Renal cortical epithelial cell (primary cell): ENCODE data around the gene E2F3. TPM values are rescaled to one million over a fixed set of nuclear protein-coding genes. Genes with fewer than 3 reads are reported as not detected.
A peak's percentile ranks its signal among the peaks of the same experiment; 100 is the strongest.

Experiments used
- DNase-seq: peaks from one replicate; pipeline ENCODE4 v3.0.0-alpha.2; 2011; ENCODE audit warnings: low read depth
- total RNA-seq: library from RNA; depleted of rRNA; stranded (reverse); fragments of >200 nt; gene quantifications from 2 replicates; pipeline ENCODE4 v1.2.3, GENCODE V29; 2014

The E2F3 gene
- total RNA-seq, 1 donor from 2014 or later, result 17.3 TPM

DNA sequence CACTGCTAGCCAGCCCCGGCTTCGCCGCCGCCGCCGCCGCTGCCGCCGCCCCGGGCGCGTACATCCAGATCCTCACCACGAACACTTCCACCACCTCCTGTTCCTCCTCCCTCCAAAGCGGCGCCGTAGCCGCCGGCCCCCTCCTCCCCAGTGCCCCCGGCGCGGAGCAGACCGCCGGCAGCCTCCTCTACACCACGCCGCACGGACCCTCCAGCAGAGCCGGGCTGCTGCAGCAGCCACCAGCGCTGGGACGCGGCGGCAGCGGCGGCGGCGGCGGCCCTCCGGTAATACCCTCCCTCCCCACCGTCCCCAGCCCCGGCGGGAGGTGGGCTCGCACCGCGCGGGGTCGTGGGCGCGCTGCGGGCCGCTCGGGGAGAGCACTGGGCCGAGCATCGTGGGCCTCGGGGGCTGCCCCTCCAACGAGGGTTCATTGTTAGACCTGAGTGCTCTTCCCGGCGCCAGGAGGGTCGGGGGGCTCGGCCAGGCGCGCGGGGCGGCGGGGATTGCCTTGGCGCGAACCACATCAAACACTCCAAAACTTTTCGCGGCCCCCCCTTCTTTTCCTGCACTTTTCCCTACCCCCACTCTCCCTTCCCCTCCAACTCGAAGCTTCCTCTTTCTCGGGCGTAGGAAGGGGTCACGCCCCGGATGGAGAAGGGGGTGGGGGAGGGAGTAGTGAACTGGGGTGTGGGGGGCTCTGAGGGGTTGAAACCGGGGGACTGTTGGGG lies 827 bp downstream of the E2F3 start:
- no peak for DNase-seq

DNA sequence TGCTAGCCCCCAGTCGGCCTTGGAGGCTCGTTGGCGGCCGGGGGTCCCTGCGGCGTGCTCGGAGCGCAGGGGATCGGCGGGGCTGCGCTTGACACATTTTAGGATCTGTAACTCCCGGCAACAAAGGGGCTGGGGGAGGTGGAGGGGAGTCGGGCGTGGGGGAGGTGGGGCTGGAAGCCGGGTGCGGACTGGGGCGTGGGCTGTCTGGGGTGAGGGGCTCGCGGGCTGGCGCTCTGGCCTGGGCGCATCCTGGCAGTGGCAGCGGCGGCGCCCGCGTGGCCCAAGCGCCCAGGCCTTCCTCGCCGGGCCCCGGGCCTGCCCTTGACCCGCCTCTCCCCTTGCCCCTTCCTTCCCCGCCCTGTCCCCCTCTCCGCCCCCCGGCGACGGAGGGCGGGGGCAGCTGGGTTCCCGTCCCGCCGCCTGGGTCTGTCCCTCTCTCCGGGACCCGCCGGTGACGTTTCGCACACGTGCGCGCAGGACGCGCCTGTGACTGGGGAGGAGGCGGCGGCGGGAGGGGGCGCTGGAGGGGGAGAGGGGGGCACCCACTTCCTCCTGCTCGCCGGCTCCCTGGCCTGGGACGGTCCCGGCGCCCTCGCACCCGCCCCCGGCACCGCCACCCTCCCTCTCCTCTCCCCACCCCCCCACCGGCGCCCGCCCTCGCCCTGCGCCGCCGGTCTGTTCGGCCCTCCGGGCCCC lies 1.5 kb downstream of the E2F3 start:
- DNase-seq, result peak; percentile 46

DNA sequence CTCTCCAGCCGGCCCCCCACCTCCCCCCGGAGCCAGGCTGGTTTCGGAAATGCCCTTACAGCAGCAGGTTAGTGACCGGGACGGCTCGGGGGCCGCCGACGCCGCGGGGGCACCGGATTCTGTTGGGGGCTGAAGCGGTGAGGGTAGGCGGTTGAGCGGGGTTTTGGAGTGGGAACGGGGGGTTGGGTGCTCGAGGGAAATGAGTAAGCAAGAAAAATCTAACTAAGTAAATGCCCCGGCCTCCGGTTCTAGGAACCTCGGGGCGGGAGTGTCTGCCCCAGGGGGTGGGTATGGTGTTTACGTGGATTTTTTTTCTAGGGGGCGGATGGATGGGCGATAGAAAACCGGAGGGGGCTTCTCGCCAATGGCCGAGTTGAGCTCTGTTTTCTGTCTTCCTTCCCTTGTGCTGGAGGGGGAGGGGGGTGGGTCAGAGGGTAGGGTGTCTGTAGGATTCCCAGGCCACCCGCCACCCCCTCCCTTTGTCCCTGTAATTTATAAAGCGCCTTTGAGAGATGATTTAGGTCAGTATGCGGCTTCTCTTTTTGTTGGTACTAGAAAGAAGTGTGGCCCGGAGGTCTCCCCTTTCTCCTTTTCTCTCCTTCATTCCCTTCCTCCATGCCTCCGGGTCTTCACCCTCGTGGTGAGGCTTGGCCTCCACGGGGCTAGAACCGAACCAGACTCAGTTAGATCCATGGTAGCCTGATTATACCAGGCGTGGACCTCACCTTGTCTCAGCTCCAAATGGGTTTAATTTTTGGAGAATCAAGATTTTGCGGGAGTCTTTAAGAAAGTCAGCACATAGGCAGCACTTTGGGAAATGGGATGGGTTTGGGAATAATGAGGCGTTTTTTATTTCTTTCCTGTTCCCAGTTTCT lies 2.3 kb downstream of the E2F3 start:
- no peak for DNase-seq

DNA sequence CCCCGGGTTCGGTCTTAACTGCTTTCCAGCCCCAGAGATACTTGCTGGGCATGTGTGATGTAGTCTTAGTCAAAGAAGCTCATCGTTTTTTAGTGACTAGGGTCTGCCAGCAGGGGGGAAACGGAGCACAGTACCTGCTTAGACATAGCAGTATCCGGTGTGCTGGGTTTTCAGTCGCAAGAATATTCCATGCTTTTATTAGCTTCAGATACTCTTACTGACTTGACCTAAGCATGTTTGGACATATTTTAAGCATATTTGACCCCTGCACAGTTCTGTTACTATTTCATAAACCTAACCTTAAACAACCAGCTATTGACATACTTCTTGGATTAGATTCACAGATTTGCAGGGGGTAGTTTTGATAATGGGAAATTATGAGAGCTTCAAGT lies 3.0 kb downstream of the E2F3 start:
- peak; percentile 78 for DNase-seq

DNA sequence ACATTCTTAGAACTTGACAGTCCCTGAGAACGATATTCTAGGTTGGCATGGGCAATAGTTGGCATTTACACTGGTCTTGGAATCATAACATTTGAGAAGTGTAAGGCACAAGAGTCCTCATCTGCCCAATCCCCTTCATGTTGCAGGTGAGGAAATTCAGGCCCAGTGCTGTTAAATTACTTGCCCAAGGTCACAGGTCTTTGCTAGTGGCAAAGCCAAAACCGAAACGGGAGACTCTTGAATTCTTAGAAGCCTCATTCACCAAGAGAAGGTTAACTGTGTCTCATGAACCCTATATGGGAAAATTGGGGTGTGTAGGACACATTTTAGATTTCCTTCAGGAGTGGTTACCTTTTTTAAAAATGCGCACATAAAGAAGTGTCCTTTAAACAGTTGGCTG lies 7.2 kb downstream of the E2F3 start:
- DNase-seq, result no peak

DNA sequence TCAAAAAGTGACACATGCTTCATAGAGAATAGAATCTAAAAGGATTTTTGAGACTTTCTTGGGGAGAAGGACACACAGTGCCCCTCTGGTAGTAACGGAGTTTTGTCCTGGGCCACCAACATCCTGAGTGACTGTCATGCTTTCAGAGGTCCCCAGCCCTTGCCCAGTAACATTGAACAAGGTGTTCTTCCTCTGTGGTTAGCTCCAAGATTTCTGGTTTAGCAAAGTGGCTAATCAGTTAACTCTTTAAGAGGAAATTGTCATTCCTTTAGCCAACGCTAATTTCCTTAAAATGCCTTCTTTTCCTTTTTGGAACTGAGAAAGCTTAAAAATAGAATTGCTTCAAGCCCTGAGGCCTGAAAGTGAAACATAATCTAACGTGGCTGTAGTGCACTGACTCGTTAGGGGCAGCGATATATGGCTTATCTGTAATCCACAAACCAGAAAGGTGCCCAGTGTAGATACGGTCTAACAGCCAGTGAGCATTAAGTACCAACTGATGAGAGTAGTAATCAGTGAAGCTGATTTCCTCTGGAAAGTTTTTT lies 7.8 kb downstream of the E2F3 start:
- no peak for DNase-seq

DNA sequence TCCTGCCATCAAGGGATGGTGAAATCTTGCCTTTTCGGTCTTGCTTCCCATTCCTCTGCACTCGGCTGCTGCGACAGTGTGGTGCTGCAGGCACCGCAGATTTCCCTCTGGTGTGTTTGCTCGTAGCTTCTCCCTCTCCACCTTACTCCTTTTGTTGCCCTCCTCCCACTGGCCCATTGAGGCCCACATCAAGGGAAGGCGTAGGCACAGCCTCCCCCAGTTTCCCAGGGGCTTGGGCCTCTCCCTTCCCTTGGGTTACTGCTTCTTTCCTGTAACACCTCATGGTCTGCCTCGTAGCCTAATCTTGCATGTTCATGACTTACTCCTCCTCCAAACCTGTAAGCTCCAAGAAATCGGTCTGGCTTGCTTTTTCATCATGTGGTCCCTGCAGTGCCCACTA lies 9.9 kb downstream of the E2F3 start:
- no peak for DNase-seq

DNA sequence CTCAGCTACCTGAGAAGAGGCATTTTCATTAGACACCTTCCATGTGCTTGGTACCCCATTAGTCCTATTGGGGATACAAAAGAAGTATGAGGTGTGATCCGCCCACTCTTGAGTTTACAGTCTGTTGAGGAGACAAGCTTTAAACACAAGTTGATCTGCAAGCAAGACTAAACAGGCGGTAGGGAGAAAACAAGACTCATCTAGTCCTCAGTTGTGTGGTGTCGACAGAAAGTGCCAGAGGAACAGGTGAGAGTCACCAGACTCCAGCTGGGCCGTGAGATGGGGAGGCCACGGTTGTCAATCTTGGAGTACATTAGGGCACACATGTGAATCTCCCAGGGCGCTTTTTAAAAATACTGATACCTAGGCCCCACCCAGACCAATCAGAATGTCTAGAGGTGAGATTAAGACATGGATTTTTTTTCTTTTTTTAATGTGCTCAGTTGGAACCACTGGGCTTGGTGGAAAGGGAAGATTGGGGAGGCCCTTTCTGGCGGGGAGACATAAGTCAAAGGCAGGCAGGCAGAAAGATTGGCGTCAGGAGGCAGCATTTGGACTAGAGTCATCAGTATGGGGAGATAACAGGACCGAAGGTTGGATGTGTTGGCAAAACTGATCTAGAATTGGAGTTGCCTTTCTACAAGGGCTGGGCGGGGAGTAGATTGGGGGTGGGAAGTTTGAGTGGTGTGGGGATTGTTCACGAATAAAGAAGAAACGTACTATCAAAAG lies 10.4 kb downstream of the E2F3 start:
- no peak for DNase-seq

DNA sequence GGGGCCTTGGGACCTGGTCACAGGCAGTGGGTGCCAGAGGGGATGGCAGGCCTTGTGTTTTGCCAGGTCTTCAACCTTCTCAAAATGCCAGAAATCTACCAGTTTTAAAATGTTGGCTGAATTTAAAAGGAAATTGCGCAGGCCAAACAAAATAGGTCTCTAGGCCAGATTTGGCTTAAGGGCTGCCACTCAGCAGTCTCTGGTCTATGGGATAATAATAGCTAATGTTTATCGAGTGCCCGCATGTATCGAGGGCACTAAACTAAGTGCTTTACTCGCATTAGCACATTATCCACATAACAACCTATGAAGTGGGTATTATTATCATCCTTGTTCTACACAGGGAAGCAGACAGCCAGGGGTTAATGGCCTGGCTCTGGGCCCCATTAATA lies 11.0 kb downstream of the E2F3 start:
- no peak for DNase-seq

DNA sequence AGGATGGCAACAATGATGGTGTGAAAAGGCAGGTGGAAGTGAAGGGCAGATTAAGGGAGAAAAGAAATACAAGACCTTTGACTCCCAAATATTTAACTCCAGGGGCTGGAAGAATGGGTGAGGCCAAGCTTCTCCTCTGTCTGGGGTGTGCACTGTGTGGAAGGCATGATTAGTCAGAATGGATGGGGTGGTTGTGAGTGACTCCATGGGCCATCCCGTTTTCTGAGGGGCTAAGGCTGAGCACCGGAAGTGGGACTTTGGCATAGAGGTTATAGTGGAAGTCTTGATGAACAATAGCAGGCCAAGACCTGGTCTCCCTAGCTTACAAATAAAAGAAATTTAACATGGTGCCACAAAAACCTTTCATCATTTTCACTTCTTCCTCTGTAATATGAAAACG lies 12.1 kb downstream of the E2F3 start:
- no peak for DNase-seq

DNA sequence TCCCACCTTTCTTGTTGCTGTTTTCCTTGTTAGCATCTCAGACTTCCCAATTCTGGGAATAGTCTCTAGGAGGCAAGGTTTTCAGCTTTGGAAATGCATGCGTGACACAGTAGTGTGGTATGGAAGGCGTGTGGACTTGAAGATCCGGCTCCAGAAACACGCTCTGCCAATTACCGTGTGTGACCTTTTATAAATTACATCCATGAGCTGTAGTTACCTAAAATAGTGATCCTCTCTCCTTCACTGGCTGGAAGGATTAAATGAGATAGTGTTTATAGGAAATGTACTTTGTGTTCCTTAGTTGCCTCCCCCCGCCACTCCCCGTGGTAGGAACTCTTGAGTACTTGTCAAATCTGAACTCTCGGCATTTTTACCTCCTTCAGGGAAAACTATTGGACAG lies 13.0 kb downstream of the E2F3 start:
- DNase-seq, result no peak

DNA sequence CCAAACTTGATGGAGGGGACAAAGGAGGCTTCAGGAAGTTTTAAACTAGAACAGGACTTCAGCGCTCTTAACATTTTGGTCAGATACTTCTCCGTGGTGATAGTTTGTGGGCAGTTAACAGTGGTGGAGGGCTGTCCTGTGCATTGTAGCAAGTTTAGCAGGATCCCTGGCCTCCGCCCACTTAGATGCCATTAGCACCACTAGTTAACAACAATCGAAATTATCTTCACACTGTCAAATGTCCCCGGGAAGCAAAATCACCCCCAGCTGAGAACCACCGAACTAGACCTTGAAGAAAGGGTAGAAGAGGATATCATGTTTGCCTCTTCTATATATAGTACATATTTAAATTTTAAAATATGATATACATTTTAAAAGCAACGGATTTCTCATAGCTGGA lies 13.6 kb downstream of the E2F3 start:
- DNase-seq, result no peak

DNA sequence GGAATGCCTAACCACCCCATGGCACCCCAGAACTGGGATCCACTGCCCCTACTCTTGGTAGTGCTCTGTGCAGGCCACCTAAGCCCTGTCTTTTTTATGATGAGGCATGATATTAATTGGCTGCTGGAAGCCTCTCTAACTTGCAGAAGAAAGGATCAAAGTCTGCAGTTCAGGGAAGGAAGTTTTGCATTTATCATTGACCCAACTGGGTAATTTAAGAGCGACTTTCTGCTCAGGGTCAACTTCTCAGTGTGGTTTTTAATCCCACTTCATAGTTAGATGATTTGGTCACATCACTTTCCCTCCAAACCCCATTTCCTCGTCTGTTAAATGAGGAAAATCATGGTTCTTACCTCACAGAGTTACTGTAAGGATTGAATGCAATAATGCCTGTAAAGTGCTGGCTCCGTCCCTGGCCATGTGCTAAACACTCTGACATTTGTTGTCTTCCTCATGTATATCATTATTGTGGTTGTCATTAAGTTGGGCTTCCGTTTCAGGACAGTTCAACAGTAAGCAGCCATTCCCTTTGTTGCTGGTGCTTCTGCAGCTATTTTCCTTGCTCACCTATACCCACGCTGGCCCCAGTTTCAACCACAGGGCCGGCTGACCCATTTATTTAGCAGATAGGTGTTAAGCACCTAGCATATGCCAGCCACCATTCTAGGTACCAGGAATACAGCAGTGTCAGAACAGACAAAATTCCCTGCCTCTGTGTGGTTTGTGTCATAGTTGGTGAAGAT lies 14.2 kb downstream of the E2F3 start:
- DNase-seq, result no peak

DNA sequence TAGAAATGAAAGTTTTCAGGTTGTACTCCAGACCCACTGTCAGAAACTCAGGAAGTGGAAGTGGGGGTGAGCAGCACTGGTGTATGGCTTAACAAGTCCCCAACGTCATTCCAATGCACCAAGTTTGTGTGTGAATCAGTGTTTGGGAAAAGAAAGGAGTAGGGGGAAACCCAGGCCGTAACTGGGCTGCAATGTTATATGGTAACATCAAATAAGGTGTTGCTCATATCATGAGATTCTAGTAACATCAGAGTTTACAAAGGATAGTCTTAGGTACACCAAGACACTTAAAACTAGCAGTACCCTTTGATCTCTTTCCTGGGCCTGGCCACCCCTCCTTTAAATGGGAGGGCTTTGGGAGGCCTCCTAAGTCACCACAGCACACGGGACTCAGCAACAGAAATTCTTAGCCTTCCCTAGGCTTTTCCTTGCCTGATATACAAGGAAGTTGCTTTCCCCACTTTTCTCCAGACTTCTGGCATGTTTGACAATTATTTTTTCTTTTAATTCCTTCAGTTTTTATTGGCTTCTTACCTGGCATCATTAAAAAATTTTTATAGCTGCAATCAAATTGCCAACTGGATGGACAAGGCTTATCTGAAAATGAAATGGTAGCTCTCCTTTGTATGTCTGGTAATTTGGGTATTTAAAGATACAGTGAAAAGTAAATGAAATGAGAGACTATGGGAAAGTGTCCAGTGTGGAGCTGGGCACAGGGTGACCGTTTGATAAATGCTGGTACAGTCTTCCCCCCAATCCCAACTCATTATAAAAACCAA lies 15.1 kb downstream of the E2F3 start:
- DNase-seq, result no peak

DNA sequence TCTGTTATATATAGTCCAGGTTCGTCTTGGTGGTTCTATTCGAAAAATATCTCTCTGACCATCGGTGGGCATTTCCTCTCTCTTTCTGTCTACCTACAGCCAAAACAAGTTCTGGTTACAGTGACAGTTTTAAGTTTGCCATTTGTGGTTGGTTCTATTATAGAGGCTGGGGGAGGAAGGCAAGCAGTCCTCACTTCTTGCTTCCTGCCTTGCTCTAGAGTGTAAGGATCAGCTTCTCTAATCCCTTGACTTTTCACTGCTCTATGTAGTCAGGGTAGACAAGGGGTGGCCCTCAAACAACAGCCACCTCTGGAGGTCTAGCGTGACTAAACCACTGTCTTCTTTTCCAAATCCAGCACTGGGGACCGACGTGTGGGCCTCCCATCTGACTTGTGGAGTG lies 16.1 kb downstream of the E2F3 start:
- no peak for DNase-seq

DNA sequence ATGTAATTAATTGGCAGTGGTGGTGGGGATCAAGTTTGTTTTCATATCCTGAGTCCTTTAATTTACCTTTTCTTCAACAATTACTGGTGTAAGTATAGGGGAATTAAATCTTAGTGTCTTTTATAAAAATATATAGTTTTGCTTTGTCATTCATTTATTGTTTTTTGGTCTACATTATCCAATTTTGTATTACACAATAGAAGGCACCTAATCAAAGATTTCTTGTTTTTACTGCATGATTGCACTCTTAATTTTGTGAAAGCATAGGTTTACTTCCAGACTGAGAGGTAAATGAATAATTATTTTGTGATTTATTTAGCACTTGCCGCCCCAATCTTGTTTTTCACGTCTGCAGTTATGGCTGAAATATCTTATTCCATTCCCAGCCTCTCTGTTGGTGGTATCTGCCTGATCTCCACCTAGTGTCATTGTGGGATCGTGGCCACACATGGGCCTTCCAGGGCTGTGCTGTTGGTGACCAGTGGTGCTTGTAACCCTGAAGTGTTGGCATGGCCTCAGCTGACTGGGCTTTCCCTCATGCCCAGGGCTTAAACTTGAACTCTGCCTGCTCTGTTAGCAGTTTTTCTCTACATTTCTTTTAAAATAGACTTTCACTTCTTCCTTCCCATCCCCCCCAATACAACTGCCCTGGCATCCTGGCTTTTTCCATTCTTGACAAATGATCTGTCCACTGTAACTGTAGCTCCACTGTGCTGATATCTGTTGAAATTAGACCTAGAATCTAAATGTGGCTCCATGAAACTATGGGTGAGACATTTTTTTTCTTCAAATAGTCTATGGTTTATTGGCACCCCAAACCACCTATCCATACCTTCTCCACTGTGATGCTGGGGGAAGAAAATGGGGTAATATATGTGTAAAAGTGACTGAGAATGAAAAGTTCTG lies 24.8 kb downstream of the E2F3 start:
- DNase-seq, result peak; percentile 80

DNA sequence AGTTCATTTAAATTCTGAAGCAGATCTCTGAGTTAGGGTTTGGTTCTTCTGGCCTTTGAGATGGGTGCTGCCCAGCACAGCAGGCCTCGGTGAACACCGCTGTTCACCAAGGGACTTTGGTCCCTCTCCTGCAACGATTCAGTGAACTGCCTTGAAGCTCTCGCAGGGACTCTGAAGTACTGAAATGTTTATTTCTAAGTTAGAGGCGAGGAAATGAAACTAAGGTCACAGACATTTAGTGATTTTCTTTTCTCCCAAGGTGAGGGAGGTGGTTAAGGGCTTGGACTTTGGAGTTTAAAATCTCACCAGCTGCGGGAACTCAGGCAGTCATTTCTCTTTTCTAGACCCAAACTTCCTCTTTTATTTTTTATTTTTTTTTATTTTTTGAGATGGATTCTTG lies 26.2 kb downstream of the E2F3 start:
- no peak for DNase-seq

DNA sequence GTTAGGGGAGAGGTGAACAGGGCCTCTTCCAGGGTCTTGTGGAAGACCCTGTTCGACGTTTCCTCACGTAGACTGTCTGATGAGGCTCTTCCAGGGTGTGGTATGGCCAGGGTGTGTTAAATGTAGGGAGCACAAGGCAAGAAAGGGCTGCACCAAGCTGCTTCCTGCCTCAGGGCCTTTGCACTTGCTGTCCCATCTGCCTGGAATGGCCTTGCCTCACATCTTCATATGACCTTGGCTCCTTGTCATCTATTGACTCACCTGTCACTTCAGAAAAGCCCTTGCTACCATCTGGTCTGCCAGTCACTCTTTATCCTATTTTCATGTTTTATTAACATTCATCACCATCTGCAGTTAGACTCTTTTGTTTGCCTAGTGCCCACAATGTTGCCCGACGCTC lies 31.0 kb downstream of the E2F3 start:
- no peak for DNase-seq

DNA sequence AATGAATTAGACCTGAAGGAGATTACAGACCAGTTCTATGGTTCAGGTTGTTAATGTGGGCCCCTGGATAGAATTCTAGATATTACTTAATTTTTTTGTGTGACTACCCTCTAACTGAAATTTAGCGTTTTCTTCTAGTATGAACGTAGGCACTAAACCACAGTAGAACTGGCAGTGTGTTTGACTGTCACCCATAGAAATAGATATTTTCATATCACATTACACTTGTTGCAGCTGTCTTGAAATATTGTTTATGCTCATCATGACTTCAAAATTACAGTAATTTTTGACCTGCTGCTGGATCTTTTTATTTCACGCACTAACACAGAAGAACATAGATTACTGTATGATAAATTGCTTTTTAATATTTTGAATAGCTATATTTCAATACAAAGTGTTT lies 31.6 kb downstream of the E2F3 start:
- DNase-seq, result no peak
